Measurements from ENCODE around the gene P3H1.
"Not testable (repeated sequence)": the region's sequence is repeated elsewhere in the genome, so short reads cannot be mapped to it uniquely, and the experiment has no call there.

P3H1 gene

DNA sequence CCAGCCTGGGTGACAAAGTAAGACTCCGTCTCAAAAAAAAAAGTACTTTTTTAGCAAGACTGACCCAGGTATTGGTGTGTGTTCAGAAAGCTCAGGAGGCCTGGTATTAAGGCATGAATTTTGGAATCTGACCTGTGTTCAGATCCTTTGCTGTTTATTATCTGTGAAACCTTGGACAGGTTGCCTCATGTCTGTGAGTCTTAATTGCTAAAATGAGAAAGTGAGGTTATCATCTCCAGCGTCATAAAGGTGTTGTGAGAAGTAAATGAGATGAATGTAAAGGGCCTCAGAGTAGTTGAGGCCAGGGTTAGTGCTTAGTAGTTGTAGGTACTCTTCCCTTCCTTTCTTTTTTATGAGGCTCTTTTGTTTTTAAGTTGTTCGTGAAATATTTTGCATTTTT lies 3.0 kb upstream of the P3H1 start:
- no peak for DNase-seq

DNA sequence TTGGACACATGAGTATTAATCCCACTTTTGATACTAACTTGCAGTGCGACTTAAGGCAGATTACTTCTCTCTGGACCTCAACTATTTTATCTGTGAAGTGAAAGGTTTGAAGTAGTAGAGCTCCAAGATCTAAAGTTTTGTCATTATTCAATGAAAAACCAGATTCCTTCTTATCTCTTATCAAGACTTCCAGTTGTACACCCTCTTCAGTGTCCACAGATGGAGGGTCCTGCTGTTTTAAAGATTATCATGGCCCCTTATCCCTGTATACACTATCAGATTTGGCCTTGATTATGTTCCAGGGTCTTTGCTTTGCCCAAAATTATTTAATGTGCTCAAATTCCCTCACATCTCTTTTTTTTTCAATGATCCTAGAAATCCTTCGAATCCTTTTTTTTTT lies 1.3 kb upstream of the P3H1 start:
- DNase-seq, result no peak

DNA sequence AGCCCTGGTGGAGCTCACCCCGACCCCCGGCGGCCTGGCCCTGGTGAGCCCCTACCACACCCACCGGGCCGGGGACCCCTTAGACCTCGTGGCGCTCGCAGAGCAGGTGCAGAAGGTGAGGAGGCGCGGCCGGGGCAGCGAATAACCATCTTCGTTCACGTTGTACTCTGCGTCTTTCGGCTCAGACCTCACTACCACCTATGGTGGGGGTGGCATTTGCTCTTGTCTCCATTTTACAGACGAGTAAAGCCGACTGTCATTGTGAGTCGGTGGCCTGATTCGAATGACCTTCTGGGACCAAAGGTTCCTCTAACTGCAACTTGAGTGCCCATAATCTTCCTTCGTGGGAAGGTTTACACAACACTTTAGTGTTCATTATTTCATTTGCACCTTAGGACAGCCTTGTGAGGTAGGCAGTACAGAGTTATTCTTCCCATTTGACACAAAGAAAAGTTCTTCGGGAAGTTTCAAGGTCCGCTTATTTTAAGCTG lies 727 bp upstream of the P3H1 start:
- DNase-seq, result peak in 3 of 51 donors; percentile 52 to 68 (median 52)

DNA sequence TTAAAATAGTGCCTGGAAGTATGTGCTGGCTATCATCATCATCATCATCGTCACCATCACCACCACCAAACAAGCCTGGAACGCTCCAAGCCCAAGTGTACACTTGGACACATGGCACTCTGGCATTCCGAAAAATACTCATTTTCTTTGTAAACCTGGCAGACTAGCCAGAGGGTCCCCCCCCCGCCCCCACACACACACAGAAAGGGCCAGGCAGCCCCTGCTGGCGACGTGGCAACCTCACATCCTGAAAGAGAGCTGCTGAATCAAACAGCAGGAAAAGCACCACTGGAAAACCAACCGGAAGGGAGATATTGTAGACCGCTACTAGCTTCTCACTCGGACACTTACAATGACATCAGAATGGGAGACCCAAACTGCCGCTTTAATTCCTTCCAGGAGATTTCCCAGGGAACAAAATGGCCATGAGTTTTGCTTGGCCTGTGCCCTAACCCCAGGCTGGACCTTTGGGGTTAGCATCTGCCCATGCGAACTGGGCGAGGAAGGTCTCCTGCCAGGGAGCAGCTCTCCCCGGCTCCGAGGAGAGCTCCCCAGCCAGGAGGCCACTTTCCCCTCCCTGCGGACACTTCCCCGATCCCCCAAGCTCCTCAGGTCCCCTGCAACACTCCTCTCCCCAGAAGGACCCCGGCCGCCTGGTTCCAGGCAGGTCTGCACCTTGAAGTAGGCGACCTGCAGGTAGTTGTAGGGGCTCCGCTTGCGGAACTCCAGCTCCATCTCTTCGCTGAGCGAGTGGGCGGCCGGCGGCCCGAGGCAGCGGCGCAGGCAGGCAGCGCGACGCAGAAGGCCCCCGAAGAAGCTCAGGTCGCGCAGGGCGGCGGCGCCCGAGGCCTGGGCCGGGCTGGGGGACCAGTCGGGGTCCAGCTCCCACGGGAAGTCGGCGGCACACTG lies 742 bp downstream of the P3H1 start:
- DNase-seq, result peak in 23 of 51 donors; percentile 15 to 73 (median 45)

DNA sequence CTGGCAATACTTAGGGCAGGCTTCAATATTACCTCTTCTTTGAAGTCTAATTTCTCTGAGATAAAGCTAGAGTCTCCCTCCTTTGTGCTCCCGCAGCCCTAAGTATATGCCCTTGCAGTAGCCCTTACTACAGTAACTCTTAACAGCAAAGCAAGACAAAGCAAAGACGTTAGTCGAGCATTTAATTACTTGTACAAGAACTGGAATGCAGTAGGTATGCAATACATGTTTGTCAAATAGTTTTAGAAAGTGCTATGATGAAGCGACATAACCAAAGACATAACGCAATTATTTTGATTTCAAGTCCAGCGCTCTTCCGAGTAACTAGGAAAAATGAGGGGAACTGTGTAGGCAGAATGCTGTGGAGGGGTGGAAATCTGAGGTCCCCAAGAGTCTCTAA lies 1.6 kb downstream of the P3H1 start:
- no peak for DNase-seq

DNA sequence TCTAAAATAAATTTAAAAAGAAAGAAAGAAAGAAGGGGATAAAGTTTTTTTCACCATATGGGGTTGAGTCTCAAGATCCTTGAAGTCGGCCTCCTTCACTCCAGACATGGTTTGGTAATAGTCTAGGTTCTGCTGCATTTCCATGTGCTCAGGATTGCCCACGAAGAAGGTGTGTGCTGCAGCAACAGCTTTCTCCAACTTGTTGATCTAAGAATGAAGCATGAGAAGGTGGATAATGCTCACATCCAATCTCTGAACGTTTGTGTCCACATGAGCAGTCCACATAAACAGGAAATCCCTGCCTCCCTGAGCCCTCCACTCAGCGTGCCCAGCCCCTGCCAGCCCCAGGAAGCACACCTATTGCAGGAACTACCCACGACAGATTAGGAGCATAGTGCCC lies 4.6 kb downstream of the P3H1 start:
- DNase-seq, result no peak

DNA sequence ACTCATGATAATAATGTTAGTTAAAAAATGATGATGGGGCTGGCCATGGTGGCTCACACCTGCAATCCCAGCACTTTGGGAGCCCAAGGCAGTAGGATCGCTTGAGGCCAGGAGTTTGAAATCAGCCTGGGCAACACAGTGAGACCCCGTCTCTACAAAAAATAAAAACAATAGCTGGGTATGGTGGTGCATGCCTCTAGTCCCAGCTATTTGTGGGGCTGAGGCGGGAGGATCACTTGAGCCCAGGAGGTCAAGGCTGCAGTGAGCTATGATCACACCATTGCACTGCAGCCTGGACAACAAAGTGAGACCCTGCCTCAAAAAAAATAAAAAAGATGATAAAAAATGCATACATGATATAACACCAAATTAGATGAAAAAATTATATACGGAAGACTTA lies 5.3 kb downstream of the P3H1 start:
- DNase-seq, result no peak

DNA sequence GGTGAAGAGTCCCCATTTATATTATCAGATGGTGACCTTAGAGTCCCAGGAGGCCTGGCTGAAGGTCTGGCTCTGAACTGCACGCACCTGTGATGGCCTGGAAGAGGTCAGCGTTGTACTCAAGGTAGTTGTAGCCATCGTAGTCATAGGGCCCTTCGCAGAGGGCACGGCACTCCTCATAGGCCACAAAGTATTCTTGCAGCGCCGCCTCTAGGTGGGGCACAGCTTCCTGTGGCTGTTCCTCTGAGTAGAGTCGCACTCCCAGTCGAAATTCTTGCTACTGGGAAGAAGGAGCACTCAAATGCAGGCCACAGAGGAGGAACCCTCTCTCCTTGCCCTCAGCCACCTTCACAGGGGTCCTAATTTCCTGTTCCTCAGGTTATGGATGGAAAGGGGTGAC lies 7.7 kb downstream of the P3H1 start:
- no peak for DNase-seq

DNA sequence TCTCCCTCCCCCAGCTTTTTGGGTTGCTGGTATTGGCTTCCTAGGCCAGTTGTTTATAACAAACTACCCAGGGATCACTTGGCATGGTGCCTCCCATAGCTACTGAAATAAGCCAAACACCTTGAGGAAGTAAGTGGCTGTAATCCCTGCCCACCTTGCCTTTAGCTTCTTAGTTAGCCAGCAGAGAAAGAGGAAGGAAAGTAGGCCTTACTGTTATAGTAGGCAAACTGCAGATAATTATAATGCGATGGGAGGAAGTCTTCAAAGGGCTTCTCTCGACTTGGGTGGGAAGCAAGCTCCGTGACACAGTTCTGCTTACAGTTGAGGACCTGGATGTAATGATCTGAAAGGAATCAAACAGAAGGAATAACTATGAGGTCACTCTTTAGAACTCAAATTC lies 8.2 kb downstream of the P3H1 start:
- DNase-seq, result no peak

DNA sequence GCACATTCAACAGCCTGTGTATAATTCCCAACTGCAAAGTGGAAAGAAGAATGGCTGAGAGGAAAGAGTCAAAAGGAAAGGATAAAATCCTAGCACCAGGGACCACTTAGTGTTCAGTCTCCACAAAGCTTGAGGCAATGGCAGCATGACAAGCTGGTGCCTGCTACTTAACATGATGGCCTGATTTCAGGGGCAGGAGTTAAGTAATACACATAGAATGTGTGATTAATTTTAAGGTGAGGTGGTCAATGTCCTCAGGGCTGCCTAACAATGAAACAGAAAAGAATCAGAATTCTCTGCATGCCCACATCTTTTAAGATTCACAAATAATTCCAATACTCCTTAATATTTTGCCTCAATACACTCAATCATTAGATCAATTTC lies 8.9 kb downstream of the P3H1 start:
- no peak for DNase-seq

DNA sequence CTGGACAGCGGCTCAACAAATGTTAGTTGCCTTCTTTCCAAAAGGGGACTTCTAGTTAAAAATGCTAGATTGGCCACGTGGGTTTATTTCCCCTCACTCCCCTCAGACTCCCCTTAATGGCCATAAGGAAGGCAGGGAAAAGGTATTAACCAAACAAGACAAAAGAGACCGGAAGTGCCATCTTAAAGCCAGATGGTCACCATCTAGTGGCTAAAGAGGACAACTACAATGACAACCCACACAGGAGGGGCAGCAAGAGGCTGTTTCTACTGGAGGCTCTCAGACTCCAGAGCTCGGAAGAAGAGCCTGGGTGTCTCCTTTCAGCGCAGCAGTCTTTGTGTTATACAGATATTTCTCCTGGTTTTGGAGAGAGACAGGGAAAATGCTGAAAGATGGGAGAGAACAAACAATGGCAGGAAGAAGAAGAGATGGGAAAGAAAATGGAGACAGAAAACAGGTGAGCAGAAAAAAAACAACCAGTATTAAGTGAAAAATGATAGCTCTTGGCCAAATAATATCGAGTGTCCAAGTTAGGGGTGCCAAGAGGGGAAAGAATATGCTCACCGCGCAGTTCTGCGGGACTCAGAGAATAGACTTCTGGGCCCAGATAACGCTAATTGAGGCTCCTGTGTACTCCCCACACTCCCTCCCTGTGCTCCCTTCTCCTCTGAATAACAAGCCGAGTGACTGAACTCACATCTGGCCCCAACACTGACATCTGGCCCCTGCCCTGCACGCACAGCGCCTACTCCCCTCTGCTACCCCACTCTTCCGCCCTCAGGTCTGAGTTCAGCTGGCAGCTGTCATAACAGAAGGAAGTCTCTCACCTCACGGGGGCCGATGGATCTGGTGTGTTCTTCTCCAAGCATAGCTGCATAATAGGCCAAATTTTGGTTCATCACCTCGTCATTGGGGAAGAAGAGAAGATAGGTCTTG lies 9.6 kb downstream of the P3H1 start:
- DNase-seq, result no peak

DNA sequence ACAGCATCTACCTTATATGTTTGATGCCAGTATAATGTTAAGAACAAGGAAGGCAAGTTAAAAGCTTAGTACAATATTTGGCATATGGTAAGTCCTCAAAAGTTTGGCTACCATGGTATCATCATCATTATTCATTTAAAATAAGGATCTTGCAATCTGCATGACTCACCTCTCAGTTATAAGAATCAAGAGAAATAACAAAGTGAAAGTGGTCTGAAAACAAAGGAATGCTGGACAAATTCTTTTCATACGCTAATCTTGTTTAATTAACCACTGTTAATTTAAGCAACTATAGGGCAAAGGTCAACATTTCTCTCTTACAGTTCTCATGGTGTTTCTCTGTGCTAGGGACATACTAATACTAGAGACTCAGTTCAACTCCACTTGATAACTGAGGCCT lies 13.8 kb downstream of the P3H1 start:
- no peak for DNase-seq

DNA sequence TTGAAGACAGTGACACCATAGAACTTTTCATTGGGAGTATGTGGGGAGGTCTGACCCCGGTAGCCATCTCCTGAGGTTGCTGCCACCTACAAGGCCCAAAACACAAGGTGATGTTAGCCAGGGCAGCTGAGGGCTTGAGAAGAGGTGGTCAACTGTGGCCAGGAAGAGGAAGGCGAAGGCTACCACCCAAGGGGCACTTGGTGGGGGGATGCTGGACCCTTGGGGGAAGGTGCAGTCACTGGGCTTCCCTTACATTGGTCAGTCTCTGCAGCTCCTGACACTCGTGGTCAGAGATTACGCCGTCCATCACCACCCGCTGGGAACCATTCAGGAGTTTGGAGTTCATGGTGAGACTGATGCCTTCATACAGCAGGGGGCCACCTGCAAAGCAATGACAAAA lies 14.5 kb downstream of the P3H1 start:
- no peak for DNase-seq

DNA sequence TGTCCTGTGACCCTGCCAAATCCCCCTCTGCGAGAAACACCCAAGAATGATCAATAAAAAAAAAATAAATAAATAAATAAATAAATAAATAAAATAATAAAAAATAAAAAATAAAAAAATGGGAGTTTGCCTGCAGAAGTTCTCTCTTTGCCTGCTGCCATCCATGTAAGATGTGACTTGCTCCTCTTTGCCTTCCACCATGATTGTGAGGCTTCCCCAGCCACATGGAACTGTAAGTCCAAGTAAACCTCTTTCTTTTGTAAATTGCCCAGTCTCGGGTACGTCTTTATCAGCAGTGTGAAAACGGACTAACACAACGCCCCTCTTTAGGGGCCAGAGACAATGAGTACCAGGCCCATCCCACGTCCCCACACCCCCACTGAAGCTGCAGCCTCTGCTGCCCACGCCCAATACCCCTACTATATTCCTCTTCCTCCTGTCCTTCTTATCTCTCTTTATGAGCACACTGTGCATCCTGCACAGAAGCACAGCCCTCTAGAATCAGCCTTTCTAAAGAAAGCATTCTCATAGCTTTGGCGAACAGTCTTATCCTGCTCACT lies 15.2 kb downstream of the P3H1 start:
- DNase-seq, result not testable (repeated sequence)

DNA sequence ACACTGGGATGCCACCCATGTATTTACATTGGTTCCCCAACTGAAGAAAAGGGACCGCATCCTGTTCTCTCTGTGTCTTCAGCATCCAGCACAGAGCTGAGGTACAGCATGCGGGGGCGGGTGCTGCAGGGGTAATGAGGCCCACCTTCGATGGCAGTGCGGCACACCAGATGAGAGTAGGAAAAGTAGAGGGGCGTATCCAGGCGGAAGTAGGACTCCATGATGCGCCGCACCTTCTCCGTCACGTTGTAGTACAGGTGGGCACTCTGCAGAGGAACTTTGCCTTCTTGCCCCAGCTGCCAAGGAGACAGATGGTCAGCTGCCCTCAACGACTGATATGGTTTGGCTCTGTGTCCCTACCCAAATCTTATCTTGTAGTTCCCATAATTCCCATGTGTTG lies 16.8 kb downstream of the P3H1 start:
- no peak for DNase-seq

DNA sequence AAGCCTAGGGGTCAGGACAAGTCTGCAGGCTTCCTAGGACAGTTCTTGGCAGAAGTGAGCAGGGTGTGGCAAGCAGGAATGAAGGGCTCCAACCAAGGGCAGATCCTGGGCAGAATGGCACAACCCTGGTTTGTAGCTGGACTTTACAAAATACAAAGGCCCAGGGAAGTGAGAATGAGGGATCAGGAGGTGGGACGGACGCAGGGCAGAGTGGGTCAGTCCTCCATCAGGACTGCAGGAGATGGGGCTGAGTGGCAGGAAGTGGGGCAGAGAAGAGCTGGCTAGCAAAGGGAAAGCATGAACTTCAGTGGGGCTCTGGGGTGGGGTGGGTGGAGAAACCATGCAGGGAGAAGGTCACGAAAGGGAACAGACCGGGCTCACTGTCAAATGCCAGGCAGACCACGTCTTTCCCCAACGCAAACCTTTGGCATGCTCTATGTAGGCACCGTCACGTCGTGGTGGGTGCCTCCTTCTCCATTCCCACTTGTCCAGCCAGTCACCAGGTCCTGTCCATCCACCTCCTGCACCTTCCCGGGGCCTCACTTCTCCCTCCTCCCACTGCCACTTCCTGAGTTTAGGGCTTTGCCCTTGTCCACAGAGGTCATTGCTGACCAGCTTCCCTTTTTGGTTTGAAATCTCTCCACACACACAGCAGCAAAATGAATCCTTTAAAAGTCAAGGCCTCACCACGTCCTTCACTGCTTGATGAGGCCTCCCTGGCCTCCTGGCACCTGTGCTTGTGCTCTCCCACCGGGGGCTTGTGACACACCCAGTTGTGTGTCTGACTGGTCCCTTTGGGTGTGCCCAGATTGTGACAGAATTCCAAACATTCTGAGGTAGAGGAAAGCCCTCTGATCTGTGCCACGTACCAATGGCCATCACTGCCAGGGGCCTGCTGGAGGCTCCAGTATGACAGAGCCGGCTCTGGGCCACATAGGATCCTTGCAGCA lies 18.1 kb downstream of the P3H1 start:
- no peak for DNase-seq

DNA sequence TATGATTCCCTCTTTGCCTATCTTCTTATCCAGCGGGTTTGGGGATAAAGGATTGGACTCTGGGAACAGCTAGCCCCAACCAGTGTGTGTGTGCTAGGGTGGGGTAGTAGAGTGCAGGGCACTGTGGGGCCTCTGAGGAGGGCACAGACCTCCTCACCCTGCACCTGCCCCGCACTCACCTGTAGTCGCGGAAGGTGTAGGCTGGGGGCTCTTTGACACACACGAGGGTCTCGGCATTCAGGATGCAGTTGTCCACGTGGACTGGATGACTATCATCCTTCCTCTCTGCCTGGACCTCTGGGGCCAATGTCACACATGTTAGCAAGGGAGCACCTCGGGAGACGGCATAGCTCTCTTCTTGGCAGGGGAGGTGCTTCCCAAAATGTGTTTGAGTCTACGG lies 18.8 kb downstream of the P3H1 start:
- no peak for DNase-seq

DNA sequence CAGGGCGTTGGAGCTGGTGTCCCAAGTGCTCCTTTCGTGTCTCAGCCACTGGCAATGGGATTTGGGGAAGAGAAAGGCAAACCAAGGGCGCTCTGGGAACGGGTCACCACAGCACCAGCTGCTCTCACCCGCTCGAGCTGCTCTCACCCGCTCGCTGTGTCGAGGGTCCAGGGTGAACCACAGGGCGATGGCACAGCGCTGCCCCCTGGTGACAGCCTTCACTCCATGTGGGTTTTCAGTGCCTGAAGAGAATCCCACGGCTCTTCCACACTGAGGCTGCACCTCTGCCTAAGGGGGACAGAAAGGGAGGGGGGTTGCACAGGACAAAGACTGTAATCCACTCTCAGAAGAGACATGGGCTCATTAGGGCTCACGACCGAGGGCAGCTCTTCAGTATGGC lies 19.7 kb downstream of the P3H1 start:
- DNase-seq, result peak in 25 of 51 donors; percentile 5 to 65 (median 22)

DNA sequence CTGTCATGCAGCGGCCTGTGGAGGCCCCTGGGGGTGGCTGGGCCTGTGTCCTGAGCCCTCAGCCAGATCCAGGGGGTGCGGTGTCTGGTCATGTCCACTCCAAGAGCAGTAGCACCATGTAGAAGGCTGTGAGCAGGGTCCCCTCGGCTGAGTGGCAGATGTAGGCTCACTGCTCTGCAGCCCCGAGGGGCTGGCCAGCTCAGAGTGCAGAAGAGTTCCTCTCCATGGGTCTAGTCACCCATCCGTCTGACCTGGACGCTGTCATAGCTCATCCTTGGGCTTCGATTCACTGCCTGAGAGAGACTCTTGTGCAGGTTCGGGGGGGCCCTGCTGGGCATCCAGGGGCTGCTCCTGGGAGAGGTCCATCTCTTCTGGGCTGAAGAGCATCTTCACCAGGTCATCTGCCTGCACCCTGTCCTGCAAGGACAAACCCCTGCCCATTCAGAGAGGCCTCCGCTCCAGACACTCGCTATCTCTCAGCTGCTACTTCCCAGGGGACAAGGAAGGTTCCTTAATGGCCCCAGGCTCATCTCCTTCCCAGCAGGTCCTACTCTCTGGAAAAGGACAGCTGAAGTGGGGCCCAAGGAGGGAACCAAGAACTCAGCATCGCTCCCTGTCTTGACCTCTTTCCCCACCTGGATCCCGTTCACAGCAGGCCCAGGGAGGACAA lies 20.3 kb downstream of the P3H1 start:
- no peak for DNase-seq

DNA sequence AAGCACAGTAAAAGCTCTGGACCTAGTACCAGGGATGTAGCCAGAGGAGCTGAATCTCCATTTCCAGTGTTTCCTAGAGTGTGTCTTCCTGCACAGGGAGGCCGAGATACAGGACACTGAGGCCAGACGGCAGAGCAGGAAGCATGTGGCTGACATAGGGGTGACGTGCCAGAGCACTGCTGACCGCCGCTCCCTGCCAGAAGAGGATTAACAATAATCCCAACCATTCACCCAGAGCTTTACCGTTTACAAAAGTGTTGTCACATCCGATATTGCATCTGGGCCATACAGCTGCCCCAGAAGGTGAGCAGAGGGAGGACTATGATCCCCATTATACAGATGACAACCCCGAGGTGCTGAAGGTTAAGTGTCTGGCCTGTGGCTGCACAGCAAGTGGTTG lies 21.0 kb downstream of the P3H1 start:
- no peak for DNase-seq

DNA sequence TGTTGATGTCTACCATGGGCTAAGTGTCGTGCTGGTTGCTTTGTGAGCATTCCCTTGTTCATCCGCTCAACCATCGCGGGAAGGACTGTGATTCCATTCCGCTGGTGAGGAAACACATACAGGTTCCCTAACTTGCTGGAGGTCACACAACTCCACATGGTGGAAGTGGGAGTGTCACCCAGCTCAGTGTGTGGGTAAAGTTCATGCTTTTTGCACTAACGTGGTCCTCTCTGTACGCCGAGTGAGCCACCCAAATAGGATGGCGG lies 22.7 kb downstream of the P3H1 start:
- no peak for DNase-seq

Measured in hypothalamus (tissue), 51 donors.